Hematopoietic multipotent progenitor cell (in vitro differentiated cells): Measurements from ENCODE around the gene ZNF679. TPM values are rescaled to one million over a fixed set of nuclear protein-coding genes. Genes with fewer than 3 reads are reported as not detected.
A peak's percentile ranks its signal among the peaks of the same experiment; 100 is the strongest.
"Not testable (repeated sequence)": the region's sequence is repeated elsewhere in the genome, so short reads cannot be mapped to it uniquely, and the experiment has no call there.

Source experiments
- DNase-seq, 3 donors: peaks; one replicate each; pipeline ENCODE4 v3.0.0-alpha.2; 2011 to 2015; ENCODE audit warnings: low read depth in 2 of 3, low spot score in 2 of 3
- total RNA-seq: library from RNA; depleted of rRNA; stranded (reverse); fragments of >200 nt; gene quantifications from one replicate; pipeline ENCODE4 v1.2.3, GENCODE V29; 2012

The ZNF679 gene
- total RNA-seq, 1 donor: not detected

- DNase-seq: peak in 1 of 3 donors; percentile 4
Observed at GRCh38 chr7:64308016-64308270, 79.7 kb downstream of the ZNF679 start.

DNA sequence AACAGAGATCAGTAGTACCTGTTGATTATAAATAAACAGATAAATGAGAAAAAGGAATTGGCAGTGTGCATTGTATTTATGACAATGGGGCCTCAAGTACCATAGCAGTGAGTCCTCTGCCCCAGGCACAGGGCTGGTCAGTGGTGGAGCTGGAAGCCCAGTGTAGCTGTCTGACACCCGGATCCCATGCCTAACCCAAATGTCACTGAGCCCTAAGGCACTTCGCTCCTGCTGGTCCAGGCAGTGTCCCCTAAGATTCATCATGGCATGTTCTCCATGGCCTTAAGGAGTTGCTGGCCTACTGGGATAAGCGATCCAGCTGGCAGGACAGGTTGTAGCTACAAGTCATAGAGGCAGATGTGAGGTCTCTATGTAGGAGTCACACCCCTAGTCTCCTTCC is 82.2 kb downstream of the ZNF679 start:
- DNase-seq: no peak

DNA sequence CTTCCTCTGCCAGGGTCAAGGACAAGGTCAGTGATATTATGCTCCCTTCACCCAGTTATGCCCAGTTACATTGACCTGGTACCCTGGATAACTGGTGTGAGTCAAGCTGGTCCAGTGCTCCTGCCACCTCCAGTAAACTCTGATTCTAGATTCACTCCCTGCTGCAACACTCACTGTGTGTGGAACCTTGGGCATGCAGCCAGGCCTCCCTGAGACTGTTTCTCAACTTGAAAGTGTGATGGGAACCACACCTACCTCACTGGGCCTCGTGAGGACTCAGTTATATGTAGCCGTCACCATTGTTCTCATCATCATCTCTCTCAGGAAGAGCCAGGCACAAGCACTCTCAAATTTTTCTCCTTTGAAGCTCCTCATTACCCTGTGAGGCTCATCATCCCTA is 84.6 kb downstream of the ZNF679 start:
- no peak for DNase-seq

DNA sequence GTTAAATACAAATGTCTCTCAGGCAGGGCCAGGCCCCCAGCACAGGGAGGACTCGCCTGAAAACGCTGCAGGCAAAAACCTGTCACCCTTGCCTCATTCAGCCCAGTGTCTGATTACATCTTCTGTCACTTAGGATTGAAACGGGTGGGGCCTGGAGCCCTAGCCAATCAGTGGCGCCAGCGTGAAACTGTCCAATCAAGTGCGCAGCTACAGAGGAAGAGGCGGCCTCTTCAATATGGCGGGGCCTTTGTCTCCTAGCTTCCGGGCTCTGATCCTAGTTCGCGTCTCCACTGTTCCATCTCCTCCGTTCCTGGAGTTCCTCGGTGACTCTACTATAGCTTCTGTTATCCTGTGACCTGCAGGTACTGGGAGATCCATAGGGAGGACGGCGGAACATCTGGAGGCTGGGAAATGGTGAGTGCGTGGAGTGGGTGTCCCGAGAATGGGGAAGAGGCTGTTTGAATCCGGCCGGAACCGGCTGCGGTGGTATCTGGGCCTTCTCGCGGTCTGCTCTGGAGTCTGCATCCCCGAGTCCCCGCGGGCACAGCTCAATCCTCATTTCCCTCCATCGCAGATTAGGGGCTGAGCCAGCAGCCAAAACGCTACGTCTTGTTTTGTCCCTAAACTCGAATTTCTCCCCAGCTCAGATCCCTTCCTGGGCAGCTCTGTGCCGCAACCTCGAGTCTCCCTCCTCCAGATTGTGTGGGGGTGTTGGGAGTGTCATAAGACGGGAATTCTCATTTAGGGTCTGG is 85.6 kb downstream of the ZNF679 start, which contains the start of gene ZNF736:
Gene ZNF736, plus strand, starts transcription at position 222 of the 752 bp plus-strand sequence. Its CDS starts 190 bp downstream, at position 412.
- peak; percentile 57 to 96 (median 92) for DNase-seq

GRCh38 chr7:64314566-64314965 is 86.3 kb downstream of the ZNF679 start:
- peak in 1 of 3 donors; percentile 12 for DNase-seq

DNA sequence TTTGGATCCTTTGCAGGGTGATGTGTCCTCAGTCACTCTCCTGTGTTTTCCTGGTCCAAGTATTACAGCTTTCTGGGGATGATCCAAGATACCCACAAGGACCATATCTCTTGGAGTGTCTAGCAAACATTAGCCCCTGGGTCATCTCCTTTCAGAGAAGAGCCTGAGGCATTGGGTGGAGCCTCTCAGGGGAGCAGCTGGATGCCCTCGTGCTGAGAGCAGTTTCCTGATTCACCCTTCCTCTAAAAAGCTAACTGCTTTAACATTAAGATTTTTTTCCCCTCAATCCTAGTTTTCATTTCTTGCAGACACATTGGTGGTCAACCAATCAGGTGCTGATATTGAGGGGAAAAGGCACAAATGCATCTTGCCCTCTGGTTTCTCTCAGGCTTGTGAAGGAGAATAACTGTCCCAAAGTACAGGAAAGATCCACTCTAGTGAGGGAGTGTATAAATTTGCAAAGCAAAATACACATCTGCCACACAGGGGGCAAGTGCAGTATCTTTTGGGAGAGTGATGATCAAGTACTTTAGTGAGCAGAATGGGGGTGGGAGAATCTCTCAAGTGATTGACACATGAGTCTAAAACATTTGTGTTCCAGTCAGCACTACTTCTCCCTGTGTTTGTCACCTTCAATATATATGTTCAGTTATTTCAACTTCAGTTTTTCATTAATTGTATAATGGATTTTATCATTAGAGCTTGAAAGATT is 87.9 kb downstream of the ZNF679 start:
- DNase-seq: not testable (repeated sequence)

Other genes with a start within 250 kb of the ZNF679 start
- not detected for gene ZNF722, start 229.6 kb upstream of the ZNF679 start, total RNA-seq
- gene ZNF727, start 183.0 kb upstream of the ZNF679 start, total RNA-seq: 0.27 TPM
- gene ZNF735, start 21.3 kb upstream of the ZNF679 start, total RNA-seq: not detected
- gene ZNF736, start 85.5 kb downstream of the ZNF679 start, total RNA-seq: 12.1 TPM